HEK293 (cell line): ENCODE data around the gene ARHGAP26.

Experiments used
- GLI2 ChIP-seq: fragments of 450-650 bp; formaldehyde crosslinking; IDR thresholded peaks from 2 replicates; pipeline ENCODE4; 2017; ENCODE audit warnings: missing biosample characterization, missing genetic modification characterization, low read depth, borderline replicate concordance
- GLI4 ChIP-seq: fragments of 450-650 bp; formaldehyde crosslinking; IDR thresholded peaks from 2 replicates; pipeline ENCODE4 v1.5.1; 2016; ENCODE audit warnings: missing biosample characterization, missing genetic modification characterization
- PRDM4 ChIP-seq: fragments of 450-650 bp; formaldehyde crosslinking; IDR thresholded peaks from 2 replicates; pipeline ENCODE4 v1.5.1; 2017; ENCODE audit warnings: missing biosample characterization, missing genetic modification characterization
- PRDM6 ChIP-seq: fragments of 450-650 bp; formaldehyde crosslinking; IDR thresholded peaks from 2 replicates; pipeline ENCODE4 v1.5.1; 2017; ENCODE audit warnings: missing biosample characterization, missing genetic modification characterization
- SCRT2 ChIP-seq: fragments of 450-650 bp; formaldehyde crosslinking; IDR thresholded peaks from 2 replicates; pipeline ENCODE4 v1.5.1; 2016; ENCODE audit warnings: missing biosample characterization, missing genetic modification characterization
- TSHZ1 ChIP-seq: fragments of 450-650 bp; formaldehyde crosslinking; IDR thresholded peaks from 2 replicates; pipeline ENCODE4 v1.5.1; 2016; ENCODE audit warnings: missing biosample characterization, missing genetic modification characterization, borderline replicate concordance
- ZBTB21 ChIP-seq: fragments of 450-650 bp; formaldehyde crosslinking; IDR thresholded peaks from 2 replicates; pipeline ENCODE4 v1.5.1; 2017; ENCODE audit warnings: missing biosample characterization, missing genetic modification characterization
- ZBTB8A ChIP-seq: fragments of 450-650 bp; formaldehyde crosslinking; IDR thresholded peaks from 2 replicates; pipeline ENCODE4 v1.5.1; 2016; ENCODE audit warnings: missing biosample characterization, missing genetic modification characterization
- ZIC2 ChIP-seq: fragments of 450-650 bp; formaldehyde crosslinking; IDR thresholded peaks from 2 replicates; pipeline ENCODE4 v1.5.1; 2016; ENCODE audit warnings: missing biosample characterization, missing genetic modification characterization
- ZNF112 ChIP-seq: fragments of 450-650 bp; formaldehyde crosslinking; IDR thresholded peaks from 2 replicates; pipeline ENCODE4 v1.5.0; 2017; ENCODE audit warnings: missing biosample characterization, missing genetic modification characterization
- ZNF155 ChIP-seq: fragments of 450-650 bp; formaldehyde crosslinking; IDR thresholded peaks from 2 replicates; pipeline ENCODE4 v1.5.1; 2016; ENCODE audit warnings: missing biosample characterization, missing genetic modification characterization
- ZNF175 ChIP-seq: fragments of 450-650 bp; formaldehyde crosslinking; IDR thresholded peaks from 2 replicates; pipeline ENCODE4 v1.5.1; 2016; ENCODE audit warnings: missing biosample characterization, missing genetic modification characterization
- ZNF2 ChIP-seq: fragments of 450-650 bp; formaldehyde crosslinking; IDR thresholded peaks from 2 replicates; pipeline ENCODE4 v1.5.1; 2016; ENCODE audit warnings: missing biosample characterization, missing genetic modification characterization
- ZNF518A ChIP-seq: fragments of 450-650 bp; formaldehyde crosslinking; conservative IDR thresholded peaks from 2 replicates; pipeline ENCODE4 v1.5.1; 2016; ENCODE audit warnings: low read depth, missing biosample characterization, missing genetic modification characterization
- ZNF558 ChIP-seq: fragments of 450-650 bp; formaldehyde crosslinking; IDR thresholded peaks from 2 replicates; pipeline ENCODE4 v1.5.1; 2016; ENCODE audit warnings: missing biosample characterization, missing genetic modification characterization
- ZNF585B ChIP-seq: fragments of 450-650 bp; formaldehyde crosslinking; IDR thresholded peaks from 2 replicates; pipeline ENCODE4 v1.5.1; 2016; ENCODE audit warnings: missing biosample characterization, missing genetic modification characterization
- ZNF596 ChIP-seq: fragments of 450-650 bp; IDR thresholded peaks from 2 replicates; pipeline ENCODE4 v1.5.0; 2018; ENCODE audit warnings: missing biosample characterization, mild to moderate bottlenecking, missing genetic modification characterization, moderate library complexity
- ZNF626 ChIP-seq: fragments of 450-650 bp; sonication (Bioruptor Pico); formaldehyde crosslinking; IDR thresholded peaks from 2 replicates; pipeline ENCODE4 v1.5.1; 2018; ENCODE audit warnings: missing biosample characterization, missing genetic modification characterization, inconsistent platforms
- ZNF660 ChIP-seq: fragments of 450-650 bp; IDR thresholded peaks from 2 replicates; pipeline ENCODE4 v1.5.1; 2018; ENCODE audit warnings: missing biosample characterization, mild to moderate bottlenecking, missing genetic modification characterization
- ZNF768 ChIP-seq: fragments of 450-650 bp; formaldehyde crosslinking; IDR thresholded peaks from 2 replicates; pipeline ENCODE4 v1.5.1; 2018; ENCODE audit warnings: missing biosample characterization, mild to moderate bottlenecking, missing genetic modification characterization
- TF ChIP-seq, protein P1 (sequence below): fragments of 450-650 bp; formaldehyde crosslinking; IDR thresholded peaks from 2 replicates; pipeline ENCODE4 v1.5.1; 2016; ENCODE audit warnings: missing biosample characterization, missing genetic modification characterization
- TF ChIP-seq, protein P2 (sequence below): fragments of 450-650 bp; formaldehyde crosslinking; conservative IDR thresholded peaks from 2 replicates; pipeline ENCODE4 v1.5.1; 2016; ENCODE audit warnings: low read depth, missing biosample characterization, missing genetic modification characterization

ARHGAP26 gene

GRCh38 chr5:143119881-143120341, 349.7 kb downstream of the ARHGAP26 start (continued):
- no peak; the same call in 1 of the 2 replicates for TF ChIP-seq GLI2 (tag by site-specific recombination)
- TF ChIP-seq SCRT2 (tag by site-specific recombination), result no peak
- no peak for TF ChIP-seq ZBTB8A
- TF ChIP-seq ZNF558 (tag by site-specific recombination), result no peak
- TF ChIP-seq ZNF660 (tag by site-specific recombination), result no peak
- TF ChIP-seq ZNF518A (tag by site-specific recombination), result no peak
- no peak for TF ChIP-seq GLI4
- TF ChIP-seq ZIC2, result no peak
- no peak for TF ChIP-seq ZBTB21
- TF ChIP-seq, protein P1, sequence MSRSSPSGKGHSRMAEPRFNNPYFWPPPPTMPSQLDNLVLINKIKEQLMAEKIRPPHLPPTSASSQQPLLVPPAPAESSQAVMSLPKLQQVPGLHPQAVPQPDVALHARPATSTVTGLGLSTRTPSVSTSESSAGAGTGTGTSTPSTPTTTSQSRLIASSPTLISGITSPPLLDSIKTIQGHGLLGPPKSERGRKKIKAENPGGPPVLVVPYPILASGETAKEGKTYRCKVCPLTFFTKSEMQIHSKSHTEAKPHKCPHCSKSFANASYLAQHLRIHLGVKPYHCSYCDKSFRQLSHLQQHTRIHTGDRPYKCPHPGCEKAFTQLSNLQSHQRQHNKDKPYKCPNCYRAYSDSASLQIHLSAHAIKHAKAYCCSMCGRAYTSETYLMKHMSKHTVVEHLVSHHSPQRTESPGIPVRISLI (tag by site-specific recombination), result no peak
- peak; percentile 38; the same call in 1 of the 2 replicates for TF ChIP-seq PRDM6 (tag by site-specific recombination)
- TF ChIP-seq ZNF175, result no peak
- TF ChIP-seq PRDM4 (tag by site-specific recombination), result peak; percentile 48
- no peak for TF ChIP-seq ZNF626 (tag by site-specific recombination)
- TF ChIP-seq ZNF155 (tag by site-specific recombination), result no peak
- no peak for TF ChIP-seq ZNF596
- TF ChIP-seq ZNF2 (tag by site-specific recombination), result no peak
- TF ChIP-seq ZNF112 (tag by site-specific recombination), result no peak
- TF ChIP-seq, protein P2, sequence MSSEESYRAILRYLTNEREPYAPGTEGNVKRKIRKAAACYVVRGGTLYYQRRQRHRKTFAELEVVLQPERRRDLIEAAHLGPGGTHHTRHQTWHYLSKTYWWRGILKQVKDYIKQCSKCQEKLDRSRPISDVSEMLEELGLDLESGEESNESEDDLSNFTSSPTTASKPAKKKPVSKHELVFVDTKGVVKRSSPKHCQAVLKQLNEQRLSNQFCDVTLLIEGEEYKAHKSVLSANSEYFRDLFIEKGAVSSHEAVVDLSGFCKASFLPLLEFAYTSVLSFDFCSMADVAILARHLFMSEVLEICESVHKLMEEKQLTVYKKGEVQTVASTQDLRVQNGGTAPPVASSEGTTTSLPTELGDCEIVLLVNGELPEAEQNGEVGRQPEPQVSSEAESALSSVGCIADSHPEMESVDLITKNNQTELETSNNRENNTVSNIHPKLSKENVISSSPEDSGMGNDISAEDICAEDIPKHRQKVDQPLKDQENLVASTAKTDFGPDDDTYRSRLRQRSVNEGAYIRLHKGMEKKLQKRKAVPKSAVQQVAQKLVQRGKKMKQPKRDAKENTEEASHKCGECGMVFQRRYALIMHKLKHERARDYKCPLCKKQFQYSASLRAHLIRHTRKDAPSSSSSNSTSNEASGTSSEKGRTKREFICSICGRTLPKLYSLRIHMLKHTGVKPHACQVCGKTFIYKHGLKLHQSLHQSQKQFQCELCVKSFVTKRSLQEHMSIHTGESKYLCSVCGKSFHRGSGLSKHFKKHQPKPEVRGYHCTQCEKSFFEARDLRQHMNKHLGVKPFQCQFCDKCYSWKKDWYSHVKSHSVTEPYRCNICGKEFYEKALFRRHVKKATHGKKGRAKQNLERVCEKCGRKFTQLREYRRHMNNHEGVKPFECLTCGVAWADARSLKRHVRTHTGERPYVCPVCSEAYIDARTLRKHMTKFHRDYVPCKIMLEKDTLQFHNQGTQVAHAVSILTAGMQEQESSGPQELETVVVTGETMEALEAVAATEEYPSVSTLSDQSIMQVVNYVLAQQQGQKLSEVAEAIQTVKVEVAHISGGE (tag by site-specific recombination), result no peak
- no peak for TF ChIP-seq TSHZ1 (tag by site-specific recombination)
- no peak for TF ChIP-seq ZNF585B
- no peak for TF ChIP-seq ZNF768 (tag by site-specific recombination)
